Bronchial epithelial cell (primary cell): ENCODE results near the gene IQSEC1. TPM values are rescaled to one million over a fixed set of nuclear protein-coding genes. Genes with fewer than 3 reads are reported as not detected.

Experiments used
- DNase-seq: peaks from one replicate; pipeline ENCODE4 v3.0.0-alpha.2; 2010; ENCODE audit warnings: low read depth
- FAIRE-seq: peaks from 2 replicates; lab custom pipeline; 2011; peaks lifted over from hg19 to GRCh38; lab: Jason Lieb, UNC
- H3K27me3 ChIP-seq: 2 replicates; pipeline ENCODE4 v1.5.1; 2011; ENCODE audit warnings: low read length; ENCODE audit not compliant: control insufficient read depth, insufficient read depth
- H3K36me3 ChIP-seq: 2 replicates; pipeline ENCODE4 v1.5.1; 2011; ENCODE audit warnings: low read length; ENCODE audit not compliant: control insufficient read depth, insufficient read depth
- H3K4me3 ChIP-seq: 2 replicates; pipeline ENCODE4 v1.5.1; 2011; ENCODE audit warnings: mild to moderate bottlenecking, low read depth, low read length, control low read depth
- CTCF ChIP-seq: IDR thresholded peaks from 2 replicates; pipeline ENCODE4 v1.5.1; 2011; ENCODE audit warnings: mild to moderate bottlenecking, moderate library complexity, low read length, control low read depth, inconsistent platforms; ENCODE audit not compliant: insufficient read depth, severe bottlenecking
- total RNA-seq: library from RNA; depleted of rRNA; stranded (reverse); fragments of >200 nt; gene quantifications from 2 replicates; pipeline ENCODE4 v1.2.1, GENCODE V29; 2014

IQSEC1 gene
- total RNA-seq, 1 donor from 2014 or later: 6.6 TPM

- no peak overlapping the region for H3K4me3 ChIP-seq
- no peak for TF ChIP-seq CTCF
- H3K36me3 ChIP-seq: no peaks in the 10 kb centered on the region
- H3K27me3 ChIP-seq: peaks cover 4% of the 10 kb centered on the region
- FAIRE-seq (no peak), DNase-seq (no peak)
Measured at GRCh38 chr3:12974334-12974733, 98.9 kb downstream of the IQSEC1 start.

- Histone ChIP-seq H3K4me3 (no peak overlapping the region), H3K27me3 (peaks cover 5% of the 10 kb centered on the region), H3K36me3 (no peaks in the 10 kb centered on the region)
- FAIRE-seq (no peak), DNase-seq (no peak)
- TF ChIP-seq CTCF: no peak
Measured at GRCh38 chr3:12973827-12974226, 99.4 kb downstream of the IQSEC1 start.

- DNase-seq (no peak), FAIRE-seq (no peak)
- H3K27me3 ChIP-seq: peaks cover 5% of the 10 kb centered on the region
- TF ChIP-seq CTCF: no peak
- H3K36me3 ChIP-seq: no peaks in the 10 kb centered on the region
- no peak overlapping the region for H3K4me3 ChIP-seq
Measured at GRCh38 chr3:12972781-12973702, 100.2 kb downstream of the IQSEC1 start.

- Histone ChIP-seq H3K4me3 (no peak overlapping the region), H3K27me3 (peaks cover 5% of the 10 kb centered on the region), H3K36me3 (no peaks in the 10 kb centered on the region)
- no peak for DNase-seq
- no peak for TF ChIP-seq CTCF
- no peak for FAIRE-seq
Measured at GRCh38 chr3:12972043-12972442, 101.2 kb downstream of the IQSEC1 start.

GRCh38 chr3:12970684-12971083 is 102.5 kb downstream of the IQSEC1 start:
- no peaks in the 10 kb centered on the region for H3K36me3 ChIP-seq
- no peak for FAIRE-seq
- peaks cover 5% of the 10 kb centered on the region for H3K27me3 ChIP-seq
- DNase-seq: no peak
- H3K4me3 ChIP-seq: no peak overlapping the region
- no peak for TF ChIP-seq CTCF
